ENCODE results near the gene FAAP24.
"Not testable (repeated sequence)": the region's sequence is repeated elsewhere in the genome, so short reads cannot be mapped to it uniquely, and the experiment has no call there.

FAAP24 gene

GRCh38 chr19:32935629-32936028 is 36.4 kb upstream of the FAAP24 start:
- Histone ChIP-seq H3K27ac (no peak overlapping the region), H3K4me3 (no peak overlapping the region), H3K36me3 (peaks cover 52 to 83% (median 81%) of the 10 kb centered on the region in 3 donors), H3K9me3 (no peaks in the 10 kb centered on the region), H3K4me1 (no peaks in the 10 kb centered on the region), H3K27me3 (no peaks in the 10 kb centered on the region)
- no peak for DNase-seq
- intact Hi-C loops (cut with DNase I; ENCODE audit: low total_unique reads), result no loop called here
- no peak for TF ChIP-seq CTCF (IDR thresholded peaks at IDR 0.05)

- intact Hi-C loops (cut with DNase I; ENCODE audit: low total_unique reads), result no loop called here
- H3K27me3 ChIP-seq, result no peaks in the 10 kb centered on the region
- H3K36me3 ChIP-seq, result peaks cover 51 to 83% (median 76%) of the 10 kb centered on the region in 3 donors
Observed at GRCh38 chr19:32936065-32936464, 36.0 kb upstream of the FAAP24 start.

GRCh38 chr19:32941273-32941672 is 30.8 kb upstream of the FAAP24 start:
- H3K9me3 ChIP-seq; intact Hi-C loops (cut with DNase I; ENCODE audit: low total_unique reads); DNase-seq; H3K27me3 ChIP-seq; H3K27ac ChIP-seq; H3K4me3 ChIP-seq; H3K4me1 ChIP-seq: not testable (repeated sequence)
- H3K36me3 ChIP-seq, result peaks cover 60 to 98% (median 77%) of the 10 kb centered on the region in 3 donors

More at GRCh38 chr19:32936065-32936464, 36.0 kb upstream of the FAAP24 start:
- Histone ChIP-seq H3K4me1 (no peaks in the 10 kb centered on the region), H3K27ac (no peak overlapping the region), H3K9me3 (no peaks in the 10 kb centered on the region), H3K4me3 (no peak overlapping the region)
- TF ChIP-seq CTCF (IDR thresholded peaks at IDR 0.05), result no peak
- DNase-seq, result no peak

- Histone ChIP-seq H3K4me1 (no peaks in the 10 kb centered on the region), H3K9me3 (no peaks in the 10 kb centered on the region), H3K27ac (no peak overlapping the region), H3K36me3 (peaks cover 68 to 97% (median 86%) of the 10 kb centered on the region in 3 donors), H3K27me3 (no peaks in the 10 kb centered on the region), H3K4me3 (no peak overlapping the region)
- intact Hi-C loops (cut with DNase I; ENCODE audit: low total_unique reads), result no loop called here
- DNase-seq, result no peak
- no peak for TF ChIP-seq CTCF (IDR thresholded peaks at IDR 0.05)
Observed at GRCh38 chr19:32945260-32945659, 26.8 kb upstream of the FAAP24 start.

- TF ChIP-seq CTCF (IDR thresholded peaks at IDR 0.05), result no peak
- DNase-seq, result no peak
- Histone ChIP-seq H3K4me3 (no peak overlapping the region), H3K36me3 (peaks cover 26 to 61% (median 38%) of the 10 kb centered on the region in 3 donors), H3K27me3 (no peaks in the 10 kb centered on the region), H3K27ac (no peak overlapping the region), H3K9me3 (no peaks in the 10 kb centered on the region), H3K4me1 (peaks cover 0 to 26% (median 14%) of the 10 kb centered on the region in 4 donors)
- intact Hi-C loops (cut with DNase I; ENCODE audit: low total_unique reads), result no loop called here
Observed at GRCh38 chr19:32966750-32967149, 5.3 kb upstream of the FAAP24 start.

GRCh38 chr19:32969549-32969948 is 2.5 kb upstream of the FAAP24 start:
- TF ChIP-seq CTCF (IDR thresholded peaks at IDR 0.05), result no peak
- Histone ChIP-seq H3K9me3 (no peaks in the 10 kb centered on the region), H3K4me3 (no peak overlapping the region), H3K27me3 (no peaks in the 10 kb centered on the region), H3K36me3 (peaks cover 13 to 34% (median 14%) of the 10 kb centered on the region in 3 donors), H3K4me1 (peaks cover 0 to 26% (median 14%) of the 10 kb centered on the region in 4 donors), H3K27ac (no peak overlapping the region)
- intact Hi-C loops (cut with DNase I; ENCODE audit: low total_unique reads), result no loop called here
- DNase-seq, result no peak
